GM18519 (cell line): ENCODE data around the gene MRE11.
A peak's percentile ranks its signal among the peaks of the same experiment; 100 is the strongest.

Source experiments
- ATAC-seq: cut with Tn5 transposase; IDR thresholded peaks from one replicate; pipeline ENCODE4 v1.9.1; 2021; ENCODE audit warnings: mild to moderate bottlenecking, moderate library complexity; ENCODE audit not compliant: unreplicated experiment, low FRiP score

MRE11 gene

GRCh38 chr11:94493281-94494125, at the start of gene MRE11, which contains the start of gene ANKRD49:
Gene MRE11, minus strand, starts transcription at chr11:94493844. Its CDS starts 1,043 bp downstream, at chr11:94492801.
Gene ANKRD49, plus strand, starts transcription at chr11:94493984. Its CDS starts 2,710 bp downstream, at chr11:94496694.
- peak; percentile 99 for ATAC-seq

GRCh38 chr11:94539420-94539819, 45.8 kb upstream of the MRE11 start:
- ATAC-seq: no peak

GRCh38 chr11:94537031-94537600, 43.5 kb upstream of the MRE11 start:
- no peak for ATAC-seq

GRCh38 chr11:94536386-94536785, 42.7 kb upstream of the MRE11 start:
- no peak for ATAC-seq

- ATAC-seq: no peak
These were observed 40.3 kb upstream of the MRE11 start for GRCh38 chr11:94533696-94534630.

GRCh38 chr11:94533206-94533605, 39.6 kb upstream of the MRE11 start:
- no peak for ATAC-seq

GRCh38 chr11:94532211-94532610, 38.6 kb upstream of the MRE11 start:
- ATAC-seq: no peak

- ATAC-seq: no peak
These were observed 34.9 kb upstream of the MRE11 start for GRCh38 chr11:94528551-94528950.

- ATAC-seq: no peak
These were observed 33.2 kb upstream of the MRE11 start for GRCh38 chr11:94526645-94527438.

GRCh38 chr11:94525546-94526324, 32.1 kb upstream of the MRE11 start:
- ATAC-seq: no peak

- no peak for ATAC-seq
These were observed 30.7 kb upstream of the MRE11 start for GRCh38 chr11:94524341-94524740.

- peak; percentile 56 for ATAC-seq
These were observed 28.0 kb upstream of the MRE11 start for GRCh38 chr11:94521684-94522083.

GRCh38 chr11:94519478-94520084, 25.9 kb upstream of the MRE11 start:
- ATAC-seq: no peak

- ATAC-seq: no peak
These were observed 24.7 kb upstream of the MRE11 start for GRCh38 chr11:94518300-94518699.

- no peak for ATAC-seq
These were observed 23.1 kb upstream of the MRE11 start for GRCh38 chr11:94516725-94517124.

GRCh38 chr11:94515398-94515797, 21.8 kb upstream of the MRE11 start:
- no peak for ATAC-seq

GRCh38 chr11:94513091-94513490, 19.4 kb upstream of the MRE11 start:
- no peak for ATAC-seq

- ATAC-seq: peak; percentile 64
These were observed 18.5 kb upstream of the MRE11 start, which contains the start of gene C11orf97 for GRCh38 chr11:94511932-94512781. Gene C11orf97, plus strand, starts transcription at chr11:94512461. Its CDS starts 68 bp downstream, at chr11:94512529.
